OCI-LY3 (cell line): ENCODE measurements around the gene ZEB2.

Source experiments
- H2AFZ ChIP-seq: fragments of 200-600, 300-600 bp; shearing (Covaris generic); 2 replicates; pipeline ENCODE4 v1.6.0; 2014; ENCODE audit warnings: antibody characterized with exemption, low read depth, low read length
- H3K27ac ChIP-seq: fragments of 200-600, 300-600 bp; sonication (generic); 2 replicates; pipeline ENCODE4 v1.5.1; 2014; ENCODE audit warnings: mild to moderate bottlenecking, low read length, moderate library complexity, mixed read lengths
- H3K27me3 ChIP-seq: fragments of 200-600, 300-600 bp; sonication (generic); 2 replicates; pipeline ENCODE4 v1.6.1; 2014; ENCODE audit warnings: low read depth, low read length, mixed read lengths
- H3K36me3 ChIP-seq: fragments of 200-600, 300-600 bp; sonication (generic); replicated peaks from 2 replicates; pipeline ENCODE3; 2014; ENCODE audit warnings: low read depth, low read length, mixed read lengths
- H3K4me1 ChIP-seq: fragments of 300-600, 200-600 bp; sonication (generic); 2 replicates; pipeline ENCODE4 v1.6.1; 2014; ENCODE audit warnings: low read length, mixed read lengths
- H3K4me2 ChIP-seq: fragments of 200-600, 300-600 bp; sonication (generic); 2 replicates; pipeline ENCODE4 v1.6.1; 2014; ENCODE audit warnings: low read length, mixed read lengths
- H3K4me3 ChIP-seq: fragments of 300-600, 200-600 bp; sonication (generic); 2 replicates; pipeline ENCODE4 v1.5.1; 2014; ENCODE audit warnings: antibody characterized with exemption, mild to moderate bottlenecking, low read length, moderate library complexity
- H3K79me2 ChIP-seq: fragments of 300-600, 200-600 bp; shearing (Covaris generic); 2 replicates; pipeline ENCODE4 v1.6.1; 2014; ENCODE audit warnings: mild to moderate bottlenecking, low read length, mixed read lengths
- H3K9ac ChIP-seq: fragments of 300-600, 200-600 bp; shearing (Covaris generic); 2 replicates; pipeline ENCODE4 v1.6.0; 2014; ENCODE audit warnings: mild to moderate bottlenecking, low read length, moderate library complexity
- H3K9me3 ChIP-seq: fragments of 200-600, 300-600 bp; shearing (Covaris generic); 2 replicates; pipeline ENCODE4 v1.6.1; 2014; ENCODE audit warnings: low read length, mixed read lengths; ENCODE audit not compliant: insufficient read depth
- H4K20me1 ChIP-seq: fragments of 200-600, 300-600 bp; sonication (generic); 2 replicates; pipeline ENCODE4 v1.6.1; 2016; ENCODE audit warnings: low read length, mixed read lengths; ENCODE audit not compliant: insufficient read depth
- CTCF ChIP-seq: fragments of 200-600, 300-600 bp; sonication (generic); IDR thresholded peaks from 2 replicates; pipeline ENCODE4 v1.5.1; 2014; ENCODE audit warnings: antibody characterized with exemption, low read length, low read depth
- EZH2phosphoT487 ChIP-seq: fragments of 200-600 bp; shearing (Covaris generic); IDR thresholded peaks from 2 replicates; pipeline ENCODE4 v1.6.1; 2018; ENCODE audit warnings: antibody characterized with exemption, mixed run types, low read depth

Gene ZEB2

GRCh38 chr2:144356402-144356801 is 163.5 kb downstream of the ZEB2 start:
- H3K36me3 ChIP-seq: no peaks in the 10 kb centered on the region
- TF ChIP-seq CTCF (no peak), EZH2phosphoT487 (no peak)
- no peaks in the 10 kb centered on the region for H3K27me3 ChIP-seq
- H3K79me2 ChIP-seq: no peaks in the 10 kb centered on the region
- H3K9me3 ChIP-seq: no peaks in the 10 kb centered on the region
- peak overlapping the region; percentile 32; the same call in 1 of the 2 replicates for H2AFZ ChIP-seq
- H3K4me3 ChIP-seq: peak overlapping the region; percentile 57
- peak overlapping the region; percentile 86 for H3K27ac ChIP-seq
- H3K9ac ChIP-seq: peak overlapping the region; percentile 54
- peak overlapping the region; percentile 68 for H3K4me2 ChIP-seq
- peaks cover 54% of the 10 kb centered on the region for H3K4me1 ChIP-seq
- no peaks in the 10 kb centered on the region for H4K20me1 ChIP-seq

- H3K9ac ChIP-seq: no peak overlapping the region
- no peaks in the 10 kb centered on the region for H3K36me3 ChIP-seq
- no peaks in the 10 kb centered on the region for H3K79me2 ChIP-seq
- H3K27ac ChIP-seq: peak overlapping the region; percentile 86; the same call in 1 of the 2 replicates
- no peaks in the 10 kb centered on the region for H3K9me3 ChIP-seq
- H2AFZ ChIP-seq: no peak overlapping the region
- no peak overlapping the region for H3K4me3 ChIP-seq
- no peaks in the 10 kb centered on the region for H3K27me3 ChIP-seq
- H3K4me1 ChIP-seq: peaks cover 52% of the 10 kb centered on the region
- TF ChIP-seq CTCF (no peak), EZH2phosphoT487 (no peak)
- no peaks in the 10 kb centered on the region for H4K20me1 ChIP-seq
- no peak overlapping the region for H3K4me2 ChIP-seq
Measured at GRCh38 chr2:144354953-144355352, 165.0 kb downstream of the ZEB2 start.

GRCh38 chr2:144351687-144352086 is 168.2 kb downstream of the ZEB2 start:
- Histone ChIP-seq H2AFZ (no peak overlapping the region), H3K9me3 (no peaks in the 10 kb centered on the region), H3K4me3 (no peak overlapping the region), H3K27ac (no peak overlapping the region), H3K79me2 (no peaks in the 10 kb centered on the region), H3K9ac (no peak overlapping the region), H4K20me1 (no peaks in the 10 kb centered on the region), H3K27me3 (no peaks in the 10 kb centered on the region), H3K36me3 (no peaks in the 10 kb centered on the region), H3K4me1 (peaks cover 19% of the 10 kb centered on the region), H3K4me2 (no peak overlapping the region)
- no peak for TF ChIP-seq CTCF

GRCh38 chr2:144350151-144350802 is 169.6 kb downstream of the ZEB2 start:
- Histone ChIP-seq H3K4me1 (peaks cover 8% of the 10 kb centered on the region), H2AFZ (no peak overlapping the region), H3K4me3 (no peak overlapping the region), H3K36me3 (no peaks in the 10 kb centered on the region), H3K9ac (no peak overlapping the region), H3K27me3 (no peaks in the 10 kb centered on the region), H3K27ac (no peak overlapping the region), H4K20me1 (no peaks in the 10 kb centered on the region), H3K9me3 (no peaks in the 10 kb centered on the region), H3K4me2 (no peak overlapping the region), H3K79me2 (no peaks in the 10 kb centered on the region)
- TF ChIP-seq CTCF (no peak), EZH2phosphoT487 (no peak)
